B cell (primary cell): Measurements from ENCODE around the gene CLEC11A. TPM values are rescaled to one million over a fixed set of nuclear protein-coding genes. Genes with fewer than 3 reads are reported as not detected.

Experiments used
- ATAC-seq: fragments of 200-7000 bp; cut with Tn5 transposase; one replicate; pipeline ENCODE4 v1.10.0; 2021; ENCODE audit warnings: low read depth, mild to moderate bottlenecking, moderate number of reproducible peaks, moderate library complexity
- CTCF ChIA-PET: fragments of 350-600 bp; sonication (Branson Sonifier 250); formaldehyde crosslinking; loops from one replicate; lab custom pipeline; 2021; ENCODE audit warnings: antibody characterized with exemption, inconsistent platforms; lab: Charles Lee
- POLR2A ChIA-PET: fragments of 350-600 bp; sonication (Branson Sonifier 250); formaldehyde crosslinking; loops from one replicate; lab custom pipeline; 2021; ENCODE audit warnings: antibody characterized with exemption; lab: Charles Lee
- DNase-seq: peaks from one replicate; pipeline ENCODE4 v3.0.0; 2013
- H2AFZ ChIP-seq: 2 replicates; pipeline ENCODE4 v1.6.1; 2012; ENCODE audit warnings: mild to moderate bottlenecking, low read depth, low read length; ENCODE audit not compliant: insufficient read depth, poor library complexity, severe bottlenecking
- H3K27ac ChIP-seq, 2 donors: 1 replicate in 1 of 2; 2 replicates in 1 of 2; pipeline ENCODE4 v1.5.1; 2012 to 2013; ENCODE audit warnings: low read length in 2 of 2, mild to moderate bottlenecking in 2 of 2, moderate library complexity in 1 of 2
- H3K27me3 ChIP-seq, 4 experiments: fragments of 200-600 bp in 1 of 4; sonication (generic) in 1 of 4; replicated peaks in 1 of 4; 1 replicate in 2 of 4; 2 replicates in 2 of 4; pipeline versions ENCODE4 v1.6.1 to v1.7.0; 2013 to 2016; ENCODE audit warnings: low read length in 3 of 4, mild to moderate bottlenecking in 2 of 4, mixed read lengths in 1 of 4, moderate library complexity in 1 of 4; ENCODE audit not compliant: insufficient read depth in 4 of 4, control insufficient read depth in 3 of 4; ENCODE audit errors: control extremely low read depth in 1 of 4
- H3K36me3 ChIP-seq, 2 experiments: replicated peaks in 1 of 2; 1 replicate in 1 of 2; 2 replicates in 1 of 2; pipeline versions ENCODE4 v1.6.1 to v1.7.1; 2013; ENCODE audit warnings: low read length in 1 of 2; ENCODE audit not compliant: insufficient read depth in 2 of 2, control insufficient read depth in 1 of 2; ENCODE audit errors: control extremely low read depth in 1 of 2, extremely low read depth in 1 of 2
- H3K4me1 ChIP-seq, 2 donors: fragments of 200-600 bp in 1 of 2; sonication (generic) in 1 of 2; 1 replicate in 1 of 2; 2 replicates in 1 of 2; pipeline versions ENCODE4 v1.5.1 to v1.6.1; 2013 to 2017; ENCODE audit warnings: low read length in 2 of 2; ENCODE audit not compliant: control insufficient read depth in 2 of 2, insufficient read depth in 2 of 2
- H3K4me2 ChIP-seq: replicated peaks from 2 replicates; pipeline ENCODE3; 2012; ENCODE audit warnings: mild to moderate bottlenecking, low read depth, low read length; ENCODE audit not compliant: poor library complexity, severe bottlenecking
- H3K4me3 ChIP-seq, 5 experiments: fragments of 200-600 bp in 1 of 5; sonication (generic) in 1 of 5; 1 replicate in 3 of 5; 2 replicates in 2 of 5; pipeline versions ENCODE4 v1.5.1 to v1.7.0; 2011 to 2016; ENCODE audit warnings: low read length in 4 of 5, mild to moderate bottlenecking in 4 of 5, low read depth in 2 of 5, control low read depth in 1 of 5, moderate library complexity in 1 of 5; ENCODE audit not compliant: insufficient read depth in 1 of 5; ENCODE audit errors: control extremely low read depth in 1 of 5, extremely low read depth in 1 of 5
- H3K79me2 ChIP-seq: fragments of 200-600 bp; sonication (generic); one replicate; pipeline ENCODE4 v1.6.0; 2016; ENCODE audit warnings: low read length; ENCODE audit not compliant: control insufficient read depth, insufficient read depth
- H3K9ac ChIP-seq: fragments of 200-600 bp; sonication (generic); 2 replicates; pipeline ENCODE4 v1.6.1; 2017; ENCODE audit warnings: mild to moderate bottlenecking, low read length, moderate library complexity
- H3K9me3 ChIP-seq, 3 donors: one replicate each; pipeline versions ENCODE4 v1.6.1 to v1.7.1; 2013; ENCODE audit warnings: low read length in 2 of 3; ENCODE audit not compliant: control insufficient read depth in 2 of 3, insufficient read depth in 1 of 3; ENCODE audit errors: control extremely low read depth in 1 of 3
- H4K20me1 ChIP-seq: 2 replicates; pipeline ENCODE4 v1.6.0; 2012; ENCODE audit warnings: mild to moderate bottlenecking, low read length; ENCODE audit not compliant: insufficient read depth, control insufficient read depth, poor library complexity, severe bottlenecking
- H3K27ac Mint-ChIP-seq: one replicate; pipeline ENCODE4 v1.8.0; 2021; ENCODE audit warnings: mixed read lengths
- H3K27me3 Mint-ChIP-seq: one replicate; pipeline ENCODE4 v1.8.0; 2021; ENCODE audit warnings: mixed read lengths
- H3K4me1 Mint-ChIP-seq: one replicate; pipeline ENCODE4 v1.8.0; 2021; ENCODE audit warnings: mixed read lengths
- H3K4me3 Mint-ChIP-seq: one replicate; pipeline ENCODE4 v1.8.0; 2021; ENCODE audit warnings: mixed read lengths
- H3K9me3 Mint-ChIP-seq: one replicate; pipeline ENCODE4 v1.8.0; 2022; ENCODE audit warnings: mixed read lengths; ENCODE audit not compliant: insufficient read depth
- EZH2 ChIP-seq: IDR thresholded peaks from 2 replicates; pipeline ENCODE4 v1.6.1; 2012; ENCODE audit warnings: borderline replicate concordance, low read depth, mild to moderate bottlenecking, moderate library complexity, low read length; ENCODE audit not compliant: insufficient read depth, poor library complexity, severe bottlenecking
- WGBS: methylation state at CpG from one replicate; pipeline ENCODE4 v1.1.5; 2013; ENCODE audit warnings: missing lambda C conversion rate; ENCODE audit not compliant: insufficient coverage; 5-methylcytosine and 5-hydroxymethylcytosine counted together
- intact Hi-C: fragments of 100-400 bp; cut with micrococcal nuclease; formaldehyde crosslinking; loops from one replicate; pipeline ENCODE4 v1.10.0; 2022
- polyA plus RNA-seq: library from polyadenylated mRNA; depleted of rRNA; stranded (reverse); fragments of >200 nt; gene quantifications from 2 replicates; pipeline ENCODE4 v1.2.3, GENCODE V29; 2012
- total RNA-seq, 2 donors: library from RNA; stranded (reverse); fragments of 120-200 nt in 1 of 2; gene quantifications; 1 replicate in 1 of 2; 2 replicates in 1 of 2; pipeline versions ENCODE4 v1.2.3 to v1.2.4, GENCODE V29; 2013 to 2022
- TF ChIP-seq, protein P1 (sequence below): fragments of 200-600 bp; IDR thresholded peaks from one replicate; pipeline ENCODE4 v1.8.0; 2022; ENCODE audit warnings: antibody characterized with exemption, mild to moderate bottlenecking

The CLEC11A gene
- total and polyA plus RNA-seq, 2 donors (not counting 1 experiment from before 2014, with no cell fraction given) = 0.52 to 1.6 TPM

DNA sequence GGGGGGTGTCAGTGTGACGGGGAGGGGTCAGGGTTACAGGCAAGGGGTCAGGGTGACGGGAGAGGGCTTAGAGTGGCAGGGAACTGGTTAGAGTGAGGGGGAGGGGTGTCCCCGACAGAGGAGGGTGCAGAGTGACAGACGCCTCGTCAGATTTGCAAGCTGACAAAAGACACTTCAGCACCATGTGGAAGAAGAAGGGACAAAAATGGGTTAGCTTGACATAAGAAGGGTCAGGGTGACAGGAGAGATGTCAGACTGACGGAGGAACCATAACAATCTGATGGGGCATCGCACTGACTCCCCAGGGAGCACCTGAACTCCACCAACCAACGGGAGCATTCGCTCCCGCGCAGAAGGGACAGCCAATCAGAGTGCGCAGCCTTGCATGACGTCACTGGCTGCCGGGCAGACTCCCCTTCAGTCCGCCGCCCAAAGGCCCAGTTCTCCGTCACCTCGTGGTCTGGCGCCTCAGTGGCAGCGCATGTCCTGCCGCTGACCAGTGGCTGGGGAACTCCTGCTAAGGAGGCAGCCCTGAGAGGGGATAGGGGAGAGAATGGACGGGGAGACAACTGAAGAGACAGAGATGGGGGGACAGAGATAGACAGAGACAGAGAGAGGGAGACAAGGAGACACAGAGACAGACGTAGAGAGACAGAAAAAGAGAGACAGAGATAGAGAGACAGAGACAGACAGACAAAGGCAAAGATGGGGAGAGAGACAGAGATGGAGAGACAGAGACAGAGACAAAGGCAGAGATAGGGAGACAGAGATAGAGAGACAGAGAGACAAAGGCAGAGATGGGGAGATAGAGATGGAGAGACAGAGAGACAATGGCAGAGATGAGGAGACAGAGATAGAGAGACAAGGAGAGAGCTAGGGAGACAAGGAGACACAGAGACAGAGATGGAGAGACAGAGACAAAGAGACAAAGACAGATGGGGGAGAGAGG lies 43.7 kb upstream of the CLEC11A start:
- Histone ChIP-seq H3K4me2 (peak overlapping the region; percentile 77), H3K27ac (peak overlapping the region; percentile 78 to 81), H3K4me1 (peaks cover 12 to 13% of the 10 kb centered on the region in 2 donors), H3K36me3 (no peaks in the 10 kb centered on the region), H3K9ac (peak overlapping the region; percentile 53), H3K79me2 (no peaks in the 10 kb centered on the region), H3K4me3 (peak overlapping the region in 3 of 5 experiments; percentile 27 to 56 (median 31)), H2AFZ (peak overlapping the region; percentile 84), H3K9me3 (peaks cover 0 to 34% (median 2%) of the 10 kb centered on the region in 3 donors), H4K20me1 (no peaks in the 10 kb centered on the region), H3K27me3 (peaks cover 0 to 4% (median 1%) of the 10 kb centered on the region in 4 experiments)
- DNase-seq (peak; percentile 95), ATAC-seq (peak; percentile 98)
- H3K27me3 Mint-ChIP-seq = peaks cover 15% of the 10 kb centered on the region
- intact Hi-C loops = loop anchor here (1.0 kb wide), 1 partner anchor 40 kb away; the partner anchor contains the start of gene SYT3
- H3K9me3 Mint-ChIP-seq = peaks cover 3% of the 10 kb centered on the region
- H3K4me3 Mint-ChIP-seq = peak overlapping the region; percentile 80
- 13% methylated on average over 23 of the region's 23 CpGs for WGBS
- peak overlapping the region; percentile 90 for H3K27ac Mint-ChIP-seq
- CTCF ChIA-PET = no interaction called here
- no peak for TF ChIP-seq EZH2
- TF ChIP-seq, protein P1, sequence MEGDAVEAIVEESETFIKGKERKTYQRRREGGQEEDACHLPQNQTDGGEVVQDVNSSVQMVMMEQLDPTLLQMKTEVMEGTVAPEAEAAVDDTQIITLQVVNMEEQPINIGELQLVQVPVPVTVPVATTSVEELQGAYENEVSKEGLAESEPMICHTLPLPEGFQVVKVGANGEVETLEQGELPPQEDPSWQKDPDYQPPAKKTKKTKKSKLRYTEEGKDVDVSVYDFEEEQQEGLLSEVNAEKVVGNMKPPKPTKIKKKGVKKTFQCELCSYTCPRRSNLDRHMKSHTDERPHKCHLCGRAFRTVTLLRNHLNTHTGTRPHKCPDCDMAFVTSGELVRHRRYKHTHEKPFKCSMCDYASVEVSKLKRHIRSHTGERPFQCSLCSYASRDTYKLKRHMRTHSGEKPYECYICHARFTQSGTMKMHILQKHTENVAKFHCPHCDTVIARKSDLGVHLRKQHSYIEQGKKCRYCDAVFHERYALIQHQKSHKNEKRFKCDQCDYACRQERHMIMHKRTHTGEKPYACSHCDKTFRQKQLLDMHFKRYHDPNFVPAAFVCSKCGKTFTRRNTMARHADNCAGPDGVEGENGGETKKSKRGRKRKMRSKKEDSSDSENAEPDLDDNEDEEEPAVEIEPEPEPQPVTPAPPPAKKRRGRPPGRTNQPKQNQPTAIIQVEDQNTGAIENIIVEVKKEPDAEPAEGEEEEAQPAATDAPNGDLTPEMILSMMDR = peak; percentile 20
- H3K4me1 Mint-ChIP-seq = peaks cover 18% of the 10 kb centered on the region
- POLR2A ChIA-PET = no interaction called here
